ENCODE data around the gene PSMB2.

- TF ChIP-seq EZH2phosphoT487 (IDR thresholded peaks at IDR 0.05; ENCODE audit: low read depth) (no peak), CTCF (IDR thresholded peaks at IDR 0.05; ENCODE audit: low read depth, low read length) (no peak)
These were observed 66.5 kb downstream of the PSMB2 start for GRCh38 chr1:35574655-35575415.
